HEK293 (cell line): ENCODE data around the gene BIRC6.

Experiments used
- CTCF ChIA-PET: fragments of 350-600 bp; formaldehyde crosslinking; extraction: SDS; loops from one replicate; lab custom pipeline; 2021; ENCODE audit warnings: antibody characterized with exemption; lab: Yijun Ruan, JAX
- POLR2A ChIA-PET: fragments of 300-600 bp; formaldehyde crosslinking; extraction: SDS; loops from one replicate; lab custom pipeline; 2020; ENCODE audit warnings: antibody characterized with exemption, inconsistent platforms; lab: Yijun Ruan, JAX
- H3K27ac ChIP-seq: fragments of 200-500 bp; sonication (Bioruptor generic); 2 replicates; pipeline ENCODE4 v1.5.1; 2014; ENCODE audit warnings: low read depth, low read length, control low read depth, inconsistent platforms; ENCODE audit errors: extremely low read depth
- H3K36me3 ChIP-seq, 2 experiments: fragments of 200-500 bp in 1 of 2; sonication (Bioruptor generic) in 1 of 2; 1 replicate in 1 of 2; 2 replicates in 1 of 2; pipeline ENCODE4 v1.5.1; 2014 to 2017; ENCODE audit warnings: inconsistent platforms in 2 of 2, low read length in 2 of 2; ENCODE audit not compliant: control insufficient read depth in 2 of 2, insufficient read depth in 1 of 2
- H3K4me1 ChIP-seq: fragments of 200-500 bp; sonication (Bioruptor generic); 2 replicates; pipeline ENCODE4 v1.5.1; 2014; ENCODE audit warnings: mild to moderate bottlenecking, low read length, inconsistent platforms; ENCODE audit not compliant: control insufficient read depth, insufficient read depth
- H3K4me3 ChIP-seq: 2 replicates; pipeline ENCODE4 v1.5.1; 2011; ENCODE audit warnings: low read depth, mild to moderate bottlenecking, control low read depth, low read length, moderate library complexity
- H3K9me3 ChIP-seq: fragments of 200-500 bp; sonication (Bioruptor generic); 2 replicates; pipeline ENCODE4 v1.5.1; 2014; ENCODE audit warnings: low read depth, low read length, inconsistent platforms; ENCODE audit not compliant: control insufficient read depth, insufficient read depth
- CTCF ChIP-seq: fragments of 450-650 bp; formaldehyde crosslinking; IDR thresholded peaks from 2 replicates; pipeline ENCODE4 v1.5.1; 2016; ENCODE audit warnings: missing biosample characterization, missing genetic modification characterization
- FEZF1 ChIP-seq: fragments of 450-650 bp; formaldehyde crosslinking; IDR thresholded peaks from 2 replicates; pipeline ENCODE4 v1.5.1; 2016; ENCODE audit warnings: missing biosample characterization, missing genetic modification characterization
- HOXD13 ChIP-seq: sonication (generic); formaldehyde crosslinking; IDR thresholded peaks from 2 replicates; pipeline ENCODE4 v1.8.0; 2022; ENCODE audit warnings: missing genetic modification reagents, borderline replicate concordance
- KLF10 ChIP-seq: fragments of 450-650 bp; IDR thresholded peaks from 2 replicates; pipeline ENCODE4 v1.5.1; 2018; ENCODE audit warnings: missing biosample characterization, mild to moderate bottlenecking, missing genetic modification characterization
- MEIS1 ChIP-seq: sonication (generic); formaldehyde crosslinking; IDR thresholded peaks from 2 replicates; pipeline ENCODE4 v1.8.1; 2022; ENCODE audit warnings: missing genetic modification reagents, mild to moderate bottlenecking, borderline replicate concordance
- SCRT1 ChIP-seq: fragments of 450-650 bp; formaldehyde crosslinking; IDR thresholded peaks from 2 replicates; pipeline ENCODE4 v1.5.1; 2016; ENCODE audit warnings: missing biosample characterization, missing genetic modification characterization, borderline replicate concordance
- TCF7L2 ChIP-seq: IDR thresholded peaks from 2 replicates; pipeline ENCODE4 v1.6.1; 2011; ENCODE audit warnings: low read depth, mild to moderate bottlenecking, inconsistent platforms, low read length, moderate library complexity, borderline replicate concordance
- ZBTB21 ChIP-seq: fragments of 450-650 bp; formaldehyde crosslinking; IDR thresholded peaks from 2 replicates; pipeline ENCODE4 v1.5.1; 2017; ENCODE audit warnings: missing biosample characterization, missing genetic modification characterization
- ZEB2 ChIP-seq: fragments of 450-650 bp; formaldehyde crosslinking; IDR thresholded peaks from 2 replicates; pipeline ENCODE4 v1.5.1; 2016; ENCODE audit warnings: missing biosample characterization, missing genetic modification characterization
- ZNF138 ChIP-seq: fragments of 450-650 bp; formaldehyde crosslinking; IDR thresholded peaks from 2 replicates; pipeline ENCODE4 v1.5.1; 2016; ENCODE audit warnings: missing biosample characterization, missing genetic modification characterization, borderline replicate concordance
- ZNF16 ChIP-seq: fragments of 450-650 bp; formaldehyde crosslinking; IDR thresholded peaks from 2 replicates; pipeline ENCODE4 v1.5.1; 2016; ENCODE audit warnings: low read depth, missing biosample characterization, missing genetic modification characterization
- ZNF19 ChIP-seq: fragments of 450-650 bp; formaldehyde crosslinking; IDR thresholded peaks from 2 replicates; pipeline ENCODE4; 2016; ENCODE audit warnings: missing biosample characterization, missing genetic modification characterization, low read depth
- ZNF223 ChIP-seq: fragments of 450-650 bp; formaldehyde crosslinking; IDR thresholded peaks from 2 replicates; pipeline ENCODE4 v1.5.1; 2016; ENCODE audit warnings: missing biosample characterization, missing genetic modification characterization
- ZNF23 ChIP-seq: fragments of 450-650 bp; formaldehyde crosslinking; IDR thresholded peaks from 2 replicates; pipeline ENCODE4 v1.5.1; 2016; ENCODE audit warnings: missing biosample characterization, missing genetic modification characterization, borderline replicate concordance
- ZNF311 ChIP-seq: fragments of 450-650 bp; formaldehyde crosslinking; IDR thresholded peaks from 2 replicates; pipeline ENCODE4 v1.5.1; 2017; ENCODE audit warnings: missing biosample characterization, missing genetic modification characterization, borderline replicate concordance
- ZNF350 ChIP-seq: fragments of 450-650 bp; formaldehyde crosslinking; IDR thresholded peaks from 2 replicates; pipeline ENCODE4 v1.5.0; 2017; ENCODE audit warnings: missing biosample characterization, mild to moderate bottlenecking, missing genetic modification characterization
- ZNF394 ChIP-seq: fragments of 450-650 bp; formaldehyde crosslinking; IDR thresholded peaks from 2 replicates; pipeline ENCODE4 v1.5.1; 2016; ENCODE audit warnings: missing biosample characterization, missing genetic modification characterization, mild to moderate bottlenecking, moderate library complexity, borderline replicate concordance
- ZNF433 ChIP-seq: fragments of 450-650 bp; formaldehyde crosslinking; IDR thresholded peaks from 2 replicates; pipeline ENCODE4 v1.5.1; 2016; ENCODE audit warnings: missing biosample characterization, missing genetic modification characterization, low read depth
- ZNF473 ChIP-seq: fragments of 450-650 bp; formaldehyde crosslinking; IDR thresholded peaks from 2 replicates; pipeline ENCODE4 v1.5.1; 2017; ENCODE audit warnings: missing biosample characterization, missing genetic modification characterization
- ZNF48 ChIP-seq: fragments of 450-650 bp; formaldehyde crosslinking; IDR thresholded peaks from 2 replicates; pipeline ENCODE4 v1.5.1; 2016; ENCODE audit warnings: missing biosample characterization, missing genetic modification characterization
- ZNF510 ChIP-seq: fragments of 450-650 bp; formaldehyde crosslinking; IDR thresholded peaks from 2 replicates; pipeline ENCODE4 v1.5.1; 2018; ENCODE audit warnings: mild to moderate bottlenecking, missing genetic modification characterization, missing biosample characterization; ENCODE audit not compliant: insufficient replicate concordance
- ZNF514 ChIP-seq: fragments of 450-650 bp; formaldehyde crosslinking; IDR thresholded peaks from 2 replicates; pipeline ENCODE4 v1.5.1; 2016; ENCODE audit warnings: missing biosample characterization, missing genetic modification characterization
- ZNF548 ChIP-seq: fragments of 450-650 bp; formaldehyde crosslinking; IDR thresholded peaks from 2 replicates; pipeline ENCODE4 v1.5.1; 2016; ENCODE audit warnings: missing biosample characterization, missing genetic modification characterization
- ZNF549 ChIP-seq: fragments of 450-650 bp; IDR thresholded peaks from 2 replicates; pipeline ENCODE4 v1.5.1; 2018; ENCODE audit warnings: missing biosample characterization, missing genetic modification characterization, mild to moderate bottlenecking, inconsistent platforms, moderate library complexity
- ZNF571 ChIP-seq: fragments of 450-650 bp; formaldehyde crosslinking; IDR thresholded peaks from 2 replicates; pipeline ENCODE4 v1.5.0; 2017; ENCODE audit warnings: missing biosample characterization, missing genetic modification characterization
- ZNF624 ChIP-seq: fragments of 450-650 bp; formaldehyde crosslinking; IDR thresholded peaks from 2 replicates; pipeline ENCODE4 v1.5.1; 2017; ENCODE audit warnings: missing biosample characterization, missing genetic modification characterization
- ZNF747 ChIP-seq: fragments of 450-650 bp; formaldehyde crosslinking; IDR thresholded peaks from 2 replicates; pipeline ENCODE4 v1.5.1; 2016; ENCODE audit warnings: missing biosample characterization, missing genetic modification characterization
- ZSCAN30 ChIP-seq: fragments of 450-650 bp; IDR thresholded peaks from 2 replicates; pipeline ENCODE4 v1.5.1; 2018; ENCODE audit warnings: missing biosample characterization, mild to moderate bottlenecking, missing genetic modification characterization, moderate library complexity
- TF ChIP-seq, protein P1 (sequence below): fragments of 450-650 bp; formaldehyde crosslinking; IDR thresholded peaks from 2 replicates; pipeline ENCODE4 v1.5.1; 2016; ENCODE audit warnings: missing biosample characterization, missing genetic modification characterization
- TF ChIP-seq, protein P2 (sequence below): fragments of 450-650 bp; formaldehyde crosslinking; IDR thresholded peaks from 2 replicates; pipeline ENCODE4 v1.5.1; 2016; ENCODE audit warnings: missing biosample characterization, missing genetic modification characterization

BIRC6 gene

GRCh38 chr2:32572030-32572429 is 215.2 kb downstream of the BIRC6 start:
- TF ChIP-seq, protein P1, sequence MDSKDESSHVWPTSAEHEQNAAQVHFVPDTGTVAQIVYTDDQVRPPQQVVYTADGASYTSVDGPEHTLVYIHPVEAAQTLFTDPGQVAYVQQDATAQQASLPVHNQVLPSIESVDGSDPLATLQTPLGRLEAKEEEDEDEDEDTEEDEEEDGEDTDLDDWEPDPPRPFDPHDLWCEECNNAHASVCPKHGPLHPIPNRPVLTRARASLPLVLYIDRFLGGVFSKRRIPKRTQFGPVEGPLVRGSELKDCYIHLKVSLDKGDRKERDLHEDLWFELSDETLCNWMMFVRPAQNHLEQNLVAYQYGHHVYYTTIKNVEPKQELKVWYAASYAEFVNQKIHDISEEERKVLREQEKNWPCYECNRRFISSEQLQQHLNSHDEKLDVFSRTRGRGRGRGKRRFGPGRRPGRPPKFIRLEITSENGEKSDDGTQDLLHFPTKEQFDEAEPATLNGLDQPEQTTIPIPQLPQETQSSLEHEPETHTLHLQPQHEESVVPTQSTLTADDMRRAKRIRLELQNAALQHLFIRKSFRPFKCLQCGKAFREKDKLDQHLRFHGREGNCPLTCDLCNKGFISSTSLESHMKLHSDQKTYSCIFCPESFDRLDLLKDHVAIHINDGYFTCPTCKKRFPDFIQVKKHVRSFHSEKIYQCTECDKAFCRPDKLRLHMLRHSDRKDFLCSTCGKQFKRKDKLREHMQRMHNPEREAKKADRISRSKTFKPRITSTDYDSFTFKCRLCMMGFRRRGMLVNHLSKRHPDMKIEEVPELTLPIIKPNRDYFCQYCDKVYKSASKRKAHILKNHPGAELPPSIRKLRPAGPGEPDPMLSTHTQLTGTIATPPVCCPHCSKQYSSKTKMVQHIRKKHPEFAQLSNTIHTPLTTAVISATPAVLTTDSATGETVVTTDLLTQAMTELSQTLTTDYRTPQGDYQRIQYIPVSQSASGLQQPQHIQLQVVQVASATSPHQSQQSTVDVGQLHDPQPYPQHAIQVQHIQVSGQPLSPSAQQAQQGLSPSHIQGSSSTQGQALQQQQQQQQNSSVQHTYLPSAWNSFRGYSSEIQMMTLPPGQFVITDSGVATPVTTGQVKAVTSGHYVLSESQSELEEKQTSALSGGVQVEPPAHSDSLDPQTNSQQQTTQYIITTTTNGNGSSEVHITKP (tag by site-specific recombination), result no peak
- TF ChIP-seq ZSCAN30 (tag by site-specific recombination) (no peak), MEIS1 (CRISPR knock-in tag) (no peak), ZNF223 (no peak), ZNF433 (no peak), ZNF394 (tag by site-specific recombination) (no peak), ZEB2 (tag by site-specific recombination) (no peak), ZNF548 (no peak), ZBTB21 (no peak), FEZF1 (tag by site-specific recombination) (no peak), CTCF (tag by site-specific recombination) (no peak), ZNF350 (tag by site-specific recombination) (no peak), ZNF571 (no peak), ZNF624 (tag by site-specific recombination) (no peak), ZNF549 (no peak), HOXD13 (CRISPR knock-in tag) (no peak)
- H3K27ac ChIP-seq, result no peak overlapping the region
- CTCF ChIA-PET, result no interaction called here
- H3K9me3 ChIP-seq, result no peaks in the 10 kb centered on the region
- no peak overlapping the region for H3K4me3 ChIP-seq
- POLR2A ChIA-PET, result no interaction called here
- no peaks in the 10 kb centered on the region for H3K4me1 ChIP-seq
- H3K36me3 ChIP-seq, result peaks cover 13 to 21% of the 10 kb centered on the region in 2 experiments; a peak in 2 of 3 replicates

DNA sequence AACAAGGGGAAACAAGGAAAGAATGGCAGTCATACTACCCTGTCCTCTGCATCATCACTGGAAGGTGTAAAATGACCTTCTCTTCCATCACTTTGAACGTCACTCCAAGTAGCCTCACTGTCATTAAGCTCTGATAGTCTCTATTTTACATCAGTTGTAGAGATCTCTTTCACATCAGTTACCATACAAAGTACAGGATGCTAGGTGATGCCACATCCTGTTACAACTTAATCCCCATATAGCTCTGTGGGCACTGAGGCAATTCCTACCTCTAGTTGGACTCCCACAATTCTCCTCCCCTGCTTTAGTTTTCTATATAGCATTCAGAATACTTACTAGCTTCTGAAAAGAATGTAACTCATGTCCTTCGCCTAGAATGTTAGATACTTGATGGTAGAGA is 215.9 kb downstream of the BIRC6 start:
- Histone ChIP-seq H3K9me3 (no peaks in the 10 kb centered on the region), H3K36me3 (peaks cover 13 to 17% of the 10 kb centered on the region in 2 experiments), H3K27ac (no peak overlapping the region), H3K4me3 (no peak overlapping the region), H3K4me1 (no peaks in the 10 kb centered on the region)
- CTCF ChIA-PET, result no interaction called here
- POLR2A ChIA-PET, result no interaction called here
- TF ChIP-seq ZNF138 (tag by site-specific recombination) (no peak), ZNF571 (no peak), ZNF747 (no peak), ZNF16 (tag by site-specific recombination) (no peak), ZNF510 (tag by site-specific recombination) (no peak), ZNF23 (tag by site-specific recombination) (no peak), ZNF48 (tag by site-specific recombination) (no peak), SCRT1 (tag by site-specific recombination) (no peak), ZNF19 (tag by site-specific recombination) (no peak), KLF10 (tag by site-specific recombination) (no peak), ZNF311 (tag by site-specific recombination) (no peak), ZNF514 (tag by site-specific recombination) (no peak), ZNF473 (tag by site-specific recombination) (no peak), TCF7L2 (no peak), FEZF1 (tag by site-specific recombination) (no peak)
- TF ChIP-seq, protein P2, sequence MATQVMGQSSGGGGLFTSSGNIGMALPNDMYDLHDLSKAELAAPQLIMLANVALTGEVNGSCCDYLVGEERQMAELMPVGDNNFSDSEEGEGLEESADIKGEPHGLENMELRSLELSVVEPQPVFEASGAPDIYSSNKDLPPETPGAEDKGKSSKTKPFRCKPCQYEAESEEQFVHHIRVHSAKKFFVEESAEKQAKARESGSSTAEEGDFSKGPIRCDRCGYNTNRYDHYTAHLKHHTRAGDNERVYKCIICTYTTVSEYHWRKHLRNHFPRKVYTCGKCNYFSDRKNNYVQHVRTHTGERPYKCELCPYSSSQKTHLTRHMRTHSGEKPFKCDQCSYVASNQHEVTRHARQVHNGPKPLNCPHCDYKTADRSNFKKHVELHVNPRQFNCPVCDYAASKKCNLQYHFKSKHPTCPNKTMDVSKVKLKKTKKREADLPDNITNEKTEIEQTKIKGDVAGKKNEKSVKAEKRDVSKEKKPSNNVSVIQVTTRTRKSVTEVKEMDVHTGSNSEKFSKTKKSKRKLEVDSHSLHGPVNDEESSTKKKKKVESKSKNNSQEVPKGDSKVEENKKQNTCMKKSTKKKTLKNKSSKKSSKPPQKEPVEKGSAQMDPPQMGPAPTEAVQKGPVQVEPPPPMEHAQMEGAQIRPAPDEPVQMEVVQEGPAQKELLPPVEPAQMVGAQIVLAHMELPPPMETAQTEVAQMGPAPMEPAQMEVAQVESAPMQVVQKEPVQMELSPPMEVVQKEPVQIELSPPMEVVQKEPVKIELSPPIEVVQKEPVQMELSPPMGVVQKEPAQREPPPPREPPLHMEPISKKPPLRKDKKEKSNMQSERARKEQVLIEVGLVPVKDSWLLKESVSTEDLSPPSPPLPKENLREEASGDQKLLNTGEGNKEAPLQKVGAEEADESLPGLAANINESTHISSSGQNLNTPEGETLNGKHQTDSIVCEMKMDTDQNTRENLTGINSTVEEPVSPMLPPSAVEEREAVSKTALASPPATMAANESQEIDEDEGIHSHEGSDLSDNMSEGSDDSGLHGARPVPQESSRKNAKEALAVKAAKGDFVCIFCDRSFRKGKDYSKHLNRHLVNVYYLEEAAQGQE (tag by site-specific recombination), result no peak
